Activated CD4-positive, alpha-beta T cell treated with anti-CD3 and anti-CD28 coated beads, Interleukin-2, amount 10 ng/mL, durations not matched to agents 7 days and 5 days (primary cell): ENCODE results near the gene NFASC. TPM values are rescaled to one million over a fixed set of nuclear protein-coding genes. Genes with fewer than 3 reads are reported as not detected.

Experiments
- CTCF ChIA-PET: fragments of 350-600 bp; sonication (Branson Sonifier 250); formaldehyde crosslinking; loops from one replicate; lab custom pipeline; 2021; ENCODE audit warnings: antibody characterized with exemption; lab: Charles Lee
- POLR2A ChIA-PET: fragments of 350-600 bp; sonication (Branson Sonifier 250); formaldehyde crosslinking; loops from one replicate; lab custom pipeline; 2021; ENCODE audit warnings: antibody characterized with exemption; lab: Charles Lee
- DNase-seq: peaks from one replicate; pipeline ENCODE4 v3.0.0-alpha.2; 2020
- H3K27ac Mint-ChIP-seq: one replicate; pipeline ENCODE4 v1.8.0; 2021; ENCODE audit warnings: mild to moderate bottlenecking, moderate library complexity, mixed read lengths
- H3K27me3 Mint-ChIP-seq: one replicate; pipeline ENCODE4 v1.8.0; 2021; ENCODE audit warnings: mixed read lengths
- H3K36me3 Mint-ChIP-seq: one replicate; pipeline ENCODE4 v1.8.0; 2021; ENCODE audit warnings: low read depth, mixed read lengths
- H3K4me1 Mint-ChIP-seq: one replicate; pipeline ENCODE4 v1.8.0; 2021; ENCODE audit warnings: mixed read lengths
- H3K4me3 Mint-ChIP-seq: one replicate; pipeline ENCODE4 v1.8.0; 2021; ENCODE audit warnings: mild to moderate bottlenecking, moderate library complexity, mixed read lengths
- H3K9me3 Mint-ChIP-seq: one replicate; pipeline ENCODE4 v1.8.0; 2021; ENCODE audit warnings: mixed read lengths
- total RNA-seq, 2 experiments: library from RNA; stranded (reverse); gene quantifications; one replicate each; pipeline ENCODE4 v1.2.3, GENCODE V29; 2021

The NFASC gene
- total RNA-seq, 2 experiments from 2014 or later: 0.23 TPM; not detected in 1

DNA sequence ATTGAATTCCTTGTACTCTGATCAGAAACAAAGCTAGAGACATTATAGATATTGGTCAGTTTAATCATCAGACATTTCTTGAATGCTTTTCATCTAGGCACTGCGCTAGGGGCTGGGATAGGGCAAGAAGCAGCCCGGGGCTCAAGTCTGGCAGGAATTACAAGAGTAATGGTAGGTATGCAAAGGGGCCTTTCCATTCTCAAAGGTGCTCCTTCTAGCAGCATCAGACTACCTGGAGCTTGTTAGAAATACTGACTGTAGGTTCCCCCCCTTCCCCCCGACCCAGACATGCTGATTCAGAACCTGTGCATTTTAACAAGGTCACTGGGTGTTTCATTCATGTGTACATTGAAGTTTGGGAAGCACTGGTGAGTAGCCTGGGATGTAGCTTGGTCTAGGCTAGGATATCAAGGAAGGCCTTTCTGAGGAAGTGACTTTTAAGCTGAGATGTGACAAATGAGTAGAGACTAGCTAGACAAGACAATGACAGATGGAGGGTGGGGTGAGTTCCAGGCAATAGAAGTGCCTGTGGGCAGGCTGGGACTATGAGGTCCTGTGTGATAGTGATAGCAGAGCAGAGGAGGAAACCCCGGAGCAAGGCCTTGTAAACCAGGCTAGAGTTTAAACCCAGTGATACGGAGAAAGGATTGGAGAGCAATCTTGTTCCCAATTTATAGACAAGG, 26.3 kb downstream of the NFASC start:
- H3K36me3 Mint-ChIP-seq: no peaks in the 10 kb centered on the region
- H3K27me3 Mint-ChIP-seq: peaks cover 37% of the 10 kb centered on the region
- H3K9me3 Mint-ChIP-seq: no peaks in the 10 kb centered on the region
- H3K27ac Mint-ChIP-seq: no peak overlapping the region
- no peak overlapping the region for H3K4me3 Mint-ChIP-seq
- H3K4me1 Mint-ChIP-seq: no peaks in the 10 kb centered on the region
- DNase-seq: no peak
- CTCF ChIA-PET: interaction anchor here (0.7 to 0.9 kb wide), 2 partner anchors 105 to 142 kb away, joined by 3 read pairs; no protein-coding TSS in a partner anchor
- POLR2A ChIA-PET: no interaction called here

- DNase-seq: no peak
- H3K27ac Mint-ChIP-seq: no peak overlapping the region
- H3K4me3 Mint-ChIP-seq: no peak overlapping the region
- H3K9me3 Mint-ChIP-seq: no peaks in the 10 kb centered on the region
- POLR2A ChIA-PET: no interaction called here
- no peaks in the 10 kb centered on the region for H3K36me3 Mint-ChIP-seq
- H3K4me1 Mint-ChIP-seq: no peaks in the 10 kb centered on the region
- peaks cover 34% of the 10 kb centered on the region for H3K27me3 Mint-ChIP-seq
- CTCF ChIA-PET: interaction anchor here (0.6 to 0.7 kb wide), 2 partner anchors 8 to 1884 kb away, joined by 3 to 5 read pairs; no protein-coding TSS in a partner anchor
Measured at GRCh38 chr1:204900721-204901120, 30.1 kb downstream of the NFASC start.

DNA sequence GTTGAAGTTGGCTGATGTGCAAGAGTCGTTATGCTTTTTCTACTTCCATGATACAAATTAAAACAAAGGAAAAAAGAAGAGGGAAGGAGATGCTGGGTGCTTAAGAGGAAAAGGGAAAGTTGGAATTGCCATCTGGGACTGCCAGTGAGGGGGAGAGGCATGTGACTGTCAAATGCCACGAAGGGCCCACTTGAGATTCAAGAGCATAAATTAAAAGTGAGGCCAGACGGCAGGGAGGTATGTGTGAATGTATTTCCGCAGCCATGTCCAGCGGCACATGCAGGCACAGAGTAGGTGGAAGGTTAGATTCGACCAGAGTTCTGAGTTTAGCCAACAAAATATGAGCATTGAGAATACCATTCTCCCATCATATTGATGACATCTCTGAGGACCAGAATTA, 32.0 kb downstream of the NFASC start:
- Mint-ChIP-seq H3K36me3 (no peaks in the 10 kb centered on the region), H3K4me1 (no peaks in the 10 kb centered on the region), H3K27me3 (peaks cover 37% of the 10 kb centered on the region), H3K9me3 (no peaks in the 10 kb centered on the region), H3K4me3 (no peak overlapping the region), H3K27ac (no peak overlapping the region)
- POLR2A ChIA-PET: no interaction called here
- CTCF ChIA-PET: no interaction called here
- DNase-seq: no peak

GRCh38 chr1:204904228-204904810, 33.7 kb downstream of the NFASC start:
- ChIA-PET POLR2A (no interaction called here), CTCF (no interaction called here)
- Mint-ChIP-seq H3K9me3 (no peaks in the 10 kb centered on the region), H3K4me3 (no peak overlapping the region), H3K4me1 (no peaks in the 10 kb centered on the region), H3K36me3 (no peaks in the 10 kb centered on the region), H3K27me3 (peaks cover 40% of the 10 kb centered on the region), H3K27ac (no peak overlapping the region)
- DNase-seq: no peak

DNA sequence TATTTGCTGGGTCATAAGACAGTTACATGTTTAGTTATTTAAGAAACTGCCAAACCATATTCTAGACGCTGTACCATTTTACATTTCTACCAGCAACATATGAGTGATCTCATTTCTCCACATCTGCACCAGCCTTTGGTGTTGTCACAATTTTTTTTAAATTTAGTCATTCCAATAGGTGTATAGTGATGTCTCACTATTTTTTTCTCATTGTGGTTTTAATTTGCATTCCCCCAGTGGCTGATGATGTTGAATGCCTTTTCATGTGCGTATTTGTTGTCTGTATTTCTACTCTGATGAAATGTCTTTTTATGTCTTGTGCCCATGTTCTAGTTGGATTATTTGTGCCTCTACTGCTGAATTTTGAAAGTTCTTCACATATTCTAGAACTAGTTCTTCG, 38.4 kb downstream of the NFASC start:
- Mint-ChIP-seq H3K4me1 (no peaks in the 10 kb centered on the region), H3K27me3 (peaks cover 38% of the 10 kb centered on the region), H3K36me3 (no peaks in the 10 kb centered on the region), H3K4me3 (no peak overlapping the region), H3K27ac (no peak overlapping the region), H3K9me3 (no peaks in the 10 kb centered on the region)
- POLR2A ChIA-PET: no interaction called here
- no peak for DNase-seq
- CTCF ChIA-PET: interaction anchor here (0.6 kb wide), 1 partner anchor 60 kb away, joined by 3 read pairs; no protein-coding TSS in a partner anchor

GRCh38 chr1:204915861-204916495, 45.3 kb downstream of the NFASC start:
- no peak for DNase-seq
- no peak overlapping the region for H3K27ac Mint-ChIP-seq
- H3K27me3 Mint-ChIP-seq: peaks cover 13% of the 10 kb centered on the region
- ChIA-PET POLR2A (no interaction called here), CTCF (no interaction called here)
- peaks cover 3% of the 10 kb centered on the region for H3K9me3 Mint-ChIP-seq
- no peak overlapping the region for H3K4me3 Mint-ChIP-seq
- no peaks in the 10 kb centered on the region for H3K4me1 Mint-ChIP-seq
- no peaks in the 10 kb centered on the region for H3K36me3 Mint-ChIP-seq

DNA sequence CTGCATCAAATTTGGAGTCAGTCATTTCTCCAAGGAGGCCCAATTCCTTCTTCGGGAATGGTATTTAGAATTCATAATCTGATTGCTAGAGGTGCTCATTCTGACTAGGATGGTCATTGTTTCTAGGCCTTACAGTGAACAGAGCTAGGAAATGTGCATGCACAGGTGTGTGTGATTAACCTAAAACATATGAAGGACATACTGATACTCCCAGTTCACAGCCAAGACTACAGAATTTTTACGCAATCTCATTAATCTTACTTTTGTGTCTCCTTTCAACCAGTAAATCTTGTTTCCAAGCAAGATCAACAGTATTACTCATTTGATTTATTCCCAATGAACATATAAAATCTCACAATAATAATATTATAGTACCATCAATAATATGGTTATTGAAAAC, 47.1 kb downstream of the NFASC start:
- POLR2A ChIA-PET: no interaction called here
- CTCF ChIA-PET: no interaction called here
- no peak overlapping the region for H3K4me3 Mint-ChIP-seq
- no peaks in the 10 kb centered on the region for H3K4me1 Mint-ChIP-seq
- H3K36me3 Mint-ChIP-seq: no peaks in the 10 kb centered on the region
- peaks cover 9% of the 10 kb centered on the region for H3K27me3 Mint-ChIP-seq
- no peak for DNase-seq
- peaks cover 3% of the 10 kb centered on the region for H3K9me3 Mint-ChIP-seq
- H3K27ac Mint-ChIP-seq: no peak overlapping the region

DNA sequence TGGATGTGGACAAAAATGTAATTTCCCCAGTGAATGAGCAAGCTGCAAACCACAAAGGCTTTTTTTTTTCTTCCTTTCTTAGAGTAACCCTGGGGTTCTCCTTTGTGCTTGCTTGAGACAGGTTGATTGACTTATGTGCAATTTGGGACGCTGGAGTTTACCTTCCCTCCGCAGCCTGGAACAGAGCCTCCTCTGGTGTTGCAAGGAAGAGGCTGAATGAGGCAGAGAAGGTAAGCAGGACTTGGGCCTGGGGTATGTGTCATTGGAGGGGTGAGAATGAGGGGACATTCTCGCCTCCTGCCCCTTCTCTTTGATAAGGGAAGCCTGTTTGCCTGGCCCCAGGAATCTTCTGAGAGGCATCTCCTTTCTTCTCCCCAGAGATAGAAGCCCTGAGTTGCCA, 49.8 kb downstream of the NFASC start:
- Mint-ChIP-seq H3K9me3 (no peaks in the 10 kb centered on the region), H3K4me3 (no peak overlapping the region), H3K4me1 (no peaks in the 10 kb centered on the region), H3K27ac (peak overlapping the region; percentile 31), H3K36me3 (no peaks in the 10 kb centered on the region), H3K27me3 (peaks cover 15% of the 10 kb centered on the region)
- POLR2A ChIA-PET: no interaction called here
- CTCF ChIA-PET: no interaction called here
- DNase-seq: no peak

- Mint-ChIP-seq H3K4me1 (no peaks in the 10 kb centered on the region), H3K27me3 (peaks cover 13% of the 10 kb centered on the region), H3K27ac (no peak overlapping the region), H3K36me3 (no peaks in the 10 kb centered on the region), H3K4me3 (no peak overlapping the region), H3K9me3 (no peaks in the 10 kb centered on the region)
- ChIA-PET CTCF (no interaction called here), POLR2A (no interaction called here)
- DNase-seq: no peak
Measured at GRCh38 chr1:204920967-204921366, 50.3 kb downstream of the NFASC start.

- no peak for DNase-seq
- Mint-ChIP-seq H3K27me3 (peaks cover 13% of the 10 kb centered on the region), H3K36me3 (no peaks in the 10 kb centered on the region), H3K4me3 (no peak overlapping the region), H3K4me1 (no peaks in the 10 kb centered on the region), H3K9me3 (no peaks in the 10 kb centered on the region), H3K27ac (no peak overlapping the region)
- POLR2A ChIA-PET: no interaction called here
- CTCF ChIA-PET: interaction anchor here (0.8 kb wide), 1 partner anchor 115 kb away, joined by 3 read pairs; no protein-coding TSS in a partner anchor
Measured at GRCh38 chr1:204921855-204922516, 51.3 kb downstream of the NFASC start.

GRCh38 chr1:204923201-204923600, 52.5 kb downstream of the NFASC start:
- ChIA-PET POLR2A (no interaction called here), CTCF (interaction anchor here (0.6 to 0.9 kb wide), 2 partner anchors 15 to 23 kb away, joined by 3 read pairs; no protein-coding TSS in a partner anchor)
- H3K9me3 Mint-ChIP-seq: no peaks in the 10 kb centered on the region

GRCh38 chr1:204923626-204924012, 53.0 kb downstream of the NFASC start:
- H3K36me3 Mint-ChIP-seq: no peaks in the 10 kb centered on the region
- ChIA-PET POLR2A (no interaction called here), CTCF (interaction anchor here (0.9 kb wide), 1 partner anchor 14 kb away, joined by 3 read pairs; no protein-coding TSS in a partner anchor)
- no peak overlapping the region for H3K4me3 Mint-ChIP-seq
- DNase-seq: no peak
- no peaks in the 10 kb centered on the region for H3K9me3 Mint-ChIP-seq
- peaks cover 13% of the 10 kb centered on the region for H3K27me3 Mint-ChIP-seq
- no peaks in the 10 kb centered on the region for H3K4me1 Mint-ChIP-seq
- H3K27ac Mint-ChIP-seq: no peak overlapping the region

More at GRCh38 chr1:204923201-204923600, 52.5 kb downstream of the NFASC start:
- Mint-ChIP-seq H3K4me3 (no peak overlapping the region), H3K27ac (no peak overlapping the region), H3K36me3 (no peaks in the 10 kb centered on the region), H3K27me3 (peaks cover 13% of the 10 kb centered on the region), H3K4me1 (no peaks in the 10 kb centered on the region)
- DNase-seq: no peak
